Measurements from ENCODE around the gene RASA4.
"Not testable (repeated sequence)": the region's sequence is repeated elsewhere in the genome, so short reads cannot be mapped to it uniquely, and the experiment has no call there.

RASA4 gene

GRCh38 chr7:102543596-102543995, 73.0 kb downstream of the RASA4 start, which contains the start of gene UPK3BL2:
TSS of gene UPK3BL2 (minus strand) at chr7:102543696. CDS start at chr7:102543636, 60 bp downstream.
- DNase-seq (ENCODE audit: low spot score) = not testable (repeated sequence)

- not testable (repeated sequence) for DNase-seq (ENCODE audit: low spot score)
These were observed 73.8 kb downstream of the RASA4 start for GRCh38 chr7:102542771-102543170.

- not testable (repeated sequence) for DNase-seq (ENCODE audit: low spot score)
These were observed 74.5 kb downstream of the RASA4 start for GRCh38 chr7:102542083-102542482.

- DNase-seq (ENCODE audit: low spot score) = not testable (repeated sequence)
These were observed 76.0 kb downstream of the RASA4 start for GRCh38 chr7:102540604-102541003.

- DNase-seq (ENCODE audit: low spot score) = not testable (repeated sequence)
These were observed 81.4 kb downstream of the RASA4 start for GRCh38 chr7:102535062-102535615.

- DNase-seq (ENCODE audit: low spot score) = not testable (repeated sequence)
These were observed 84.4 kb downstream of the RASA4 start for GRCh38 chr7:102532127-102532526.

GRCh38 chr7:102531583-102531982, 85.0 kb downstream of the RASA4 start:
- not testable (repeated sequence) for DNase-seq (ENCODE audit: low spot score)

GRCh38 chr7:102527822-102528793, 88.4 kb downstream of the RASA4 start:
- DNase-seq (ENCODE audit: low spot score) = not testable (repeated sequence)

- not testable (repeated sequence) for DNase-seq (ENCODE audit: low spot score)
These were observed 89.4 kb downstream of the RASA4 start for GRCh38 chr7:102527182-102527581.

GRCh38 chr7:102524803-102525202, 91.8 kb downstream of the RASA4 start:
- DNase-seq (ENCODE audit: low spot score) = not testable (repeated sequence)
